Pancreas (tissue), 10 donors: ENCODE results near the gene TNIK. TPM values are rescaled to one million over a fixed set of nuclear protein-coding genes. Genes with fewer than 3 reads are reported as not detected.

Source experiments
- ATAC-seq, 4 donors: fragments of 200-7000 bp; cut with Tn5 transposase; one replicate each; pipeline versions ENCODE4 v1.8.0 to v1.9.1; 2020; ENCODE audit warnings: mild to moderate bottlenecking in 4 of 4, moderate library complexity in 4 of 4
- DNase-seq, 6 donors: peaks; one replicate each; pipeline ENCODE4 v3.0.0-alpha.2; 2020
- FAIRE-seq: peaks from 2 replicates; lab custom pipeline; 2012; peaks lifted over from hg19 to GRCh38; lab: Jason Lieb, UNC
- H3K27ac ChIP-seq, 4 donors: fragments of 200-600 bp; sonication (generic); 1 replicate in 3 of 4; 2 replicates in 1 of 4; pipeline versions ENCODE4 v1.5.0 to v1.8.0; 2020
- H3K27me3 ChIP-seq, 4 donors: fragments of 200-600 bp; one replicate each; pipeline ENCODE4 v1.8.0; 2021
- H3K36me3 ChIP-seq, 3 donors: fragments of 200-600 bp; sonication (generic) in 1 of 3; one replicate each; pipeline versions ENCODE4 v1.5.0 to v1.8.0; 2020 to 2021
- H3K4me1 ChIP-seq, 3 donors: fragments of 200-600 bp; one replicate each; pipeline ENCODE4 v1.8.0; 2021
- H3K4me3 ChIP-seq, 4 donors: fragments of 200-600 bp; sonication (generic) in 2 of 4; one replicate each; pipeline versions ENCODE4 v1.5.0 to v1.8.0; 2020 to 2021
- H3K9me3 ChIP-seq, 4 donors: fragments of 200-600 bp; one replicate each; pipeline ENCODE4 v1.8.0; 2021
- CTCF ChIP-seq, 4 donors: fragments of 200-600 bp; sonication (generic) in 3 of 4; IDR thresholded peaks; one replicate each; pipeline versions ENCODE4 v1.5.0 to v1.8.0; 2021; ENCODE audit warnings: antibody characterized with exemption in 4 of 4
- WGBS, 2 donors: extraction: QIAGEN DNeasy Blood & Tissue Kit; methylation state at CpG; one replicate each; pipeline ENCODE4 v1.1.7; 2013; 5-methylcytosine and 5-hydroxymethylcytosine counted together
- intact Hi-C, 3 donors: fragments of 100-400 bp; cut with DNase I; formaldehyde crosslinking; loops; one replicate each; pipeline versions ENCODE4 v1.11.1 to v1.14.2; 2022
- polyA plus RNA-seq, 2 donors: library from polyadenylated mRNA; stranded (reverse); fragments of 200-250 nt; gene quantifications; one replicate each; pipeline ENCODE4 v1.2.3, GENCODE V29; 2013
- total RNA-seq, 6 donors: library from RNA; stranded (reverse); fragmentation: NEBNext Ultra II Directional in 4 of 6; extraction: Animal tissue kit (Norgen Biotek cat#: 25700) in 4 of 6; gene quantifications; one replicate each; pipeline versions ENCODE4 v1.2.1 to v1.2.4, GENCODE V29; 2021 to 2023
- donor health status: healthy with polysubstance abuse.
- donor health status: DM: no; HTN: no; CAD: no; lungs with moderate emphysema.
- donor health status: DM: no; HTN: no; CAD: no.
- donor health status: control.
- donor health status: control.
- donor health status: Bipolar disorder and iron deficiency.
- donor health status: DM: yes; HTN: yes; CAD: no.
- donor health status: DM: no; HTN: no; CAD: no.
- donor health status: DM: no; HTN: no; CAD: no.
- donor health status: DM: yes; HTN: yes; CAD: no.

TNIK gene
- total and polyA plus RNA-seq, 8 donors: 3.5 to 13.6 (median 5.8) TPM

- Histone ChIP-seq H3K27me3 (no peaks in the 10 kb centered on the region), H3K27ac (no peak overlapping the region), H3K4me1 (peaks cover 0 to 4% (median 0%) of the 10 kb centered on the region in 3 donors), H3K4me3 (no peak overlapping the region), H3K9me3 (no peaks in the 10 kb centered on the region), H3K36me3 (no peaks in the 10 kb centered on the region)
- intact Hi-C loops: no loop called here
- FAIRE-seq: no peak
- no peak for TF ChIP-seq CTCF (IDR thresholded peaks at IDR 0.05)
- WGBS, 2 donors: 95 to 96% methylated on average over 7 of the region's 7 CpGs
- DNase-seq: no peak
- ATAC-seq: no peak
These were observed 146.5 kb downstream of the TNIK start for GRCh38 chr3:171313702-171314101.

GRCh38 chr3:171312741-171313140, 147.5 kb downstream of the TNIK start:
- 89 to 93% methylated on average over 8 of the region's 8 CpGs for WGBS, 2 donors
- Histone ChIP-seq H3K4me1 (peaks cover 0 to 4% (median 0%) of the 10 kb centered on the region in 3 donors), H3K9me3 (no peaks in the 10 kb centered on the region), H3K4me3 (no peak overlapping the region), H3K36me3 (no peaks in the 10 kb centered on the region), H3K27me3 (no peaks in the 10 kb centered on the region), H3K27ac (no peak overlapping the region)
- no peak for TF ChIP-seq CTCF (IDR thresholded peaks at IDR 0.05)
- DNase-seq (no peak), FAIRE-seq (no peak), ATAC-seq (no peak)
- intact Hi-C loops: no loop called here

GRCh38 chr3:171311784-171312183, 148.4 kb downstream of the TNIK start:
- Histone ChIP-seq H3K4me1 (peaks cover 0 to 4% (median 0%) of the 10 kb centered on the region in 3 donors), H3K9me3 (no peaks in the 10 kb centered on the region), H3K27ac (no peak overlapping the region), H3K4me3 (no peak overlapping the region), H3K36me3 (no peaks in the 10 kb centered on the region), H3K27me3 (no peaks in the 10 kb centered on the region)
- no peak for TF ChIP-seq CTCF (IDR thresholded peaks at IDR 0.05)
- 59 to 65% methylated on average over 6 of the region's 6 CpGs for WGBS, 2 donors
- no peak for DNase-seq
- intact Hi-C loops: no loop called here
- ATAC-seq: no peak
- FAIRE-seq: no peak

- Histone ChIP-seq H3K27ac (no peak overlapping the region), H3K27me3 (no peaks in the 10 kb centered on the region), H3K36me3 (no peaks in the 10 kb centered on the region), H3K4me3 (no peak overlapping the region), H3K9me3 (no peaks in the 10 kb centered on the region), H3K4me1 (peaks cover 0 to 4% (median 0%) of the 10 kb centered on the region in 3 donors)
- DNase-seq: no peak
- TF ChIP-seq CTCF (IDR thresholded peaks at IDR 0.05): no peak
- ATAC-seq: no peak
- no peak for FAIRE-seq
- intact Hi-C loops: no loop called here
These were observed 150.3 kb downstream of the TNIK start for GRCh38 chr3:171309906-171310359.

GRCh38 chr3:171307988-171308387, 152.2 kb downstream of the TNIK start:
- 79 to 95% methylated on average over 2 of the region's 2 CpGs for WGBS, 2 donors
- intact Hi-C loops: no loop called here
- no peak for DNase-seq
- ATAC-seq: no peak
- no peak for FAIRE-seq
- Histone ChIP-seq H3K4me3 (no peak overlapping the region), H3K4me1 (peaks cover 0 to 4% (median 0%) of the 10 kb centered on the region in 3 donors), H3K36me3 (no peaks in the 10 kb centered on the region), H3K9me3 (no peaks in the 10 kb centered on the region), H3K27ac (no peak overlapping the region), H3K27me3 (no peaks in the 10 kb centered on the region)
- TF ChIP-seq CTCF (IDR thresholded peaks at IDR 0.05): no peak
